Embryonic facial prominence (tissue), 1 donor: ENCODE results near the gene SLC38A10.

ENCODE experiments used
- DNase-seq: peaks from one replicate; pipeline ENCODE4 v3.0.0-alpha.2; 2016; ENCODE audit errors: extremely low spot score

SLC38A10 gene

GRCh38 chr17:81241648-81242420 is 53.3 kb downstream of the SLC38A10 start:
- DNase-seq = no peak

GRCh38 chr17:81241203-81241602 is 53.9 kb downstream of the SLC38A10 start:
- DNase-seq = no peak

DNA sequence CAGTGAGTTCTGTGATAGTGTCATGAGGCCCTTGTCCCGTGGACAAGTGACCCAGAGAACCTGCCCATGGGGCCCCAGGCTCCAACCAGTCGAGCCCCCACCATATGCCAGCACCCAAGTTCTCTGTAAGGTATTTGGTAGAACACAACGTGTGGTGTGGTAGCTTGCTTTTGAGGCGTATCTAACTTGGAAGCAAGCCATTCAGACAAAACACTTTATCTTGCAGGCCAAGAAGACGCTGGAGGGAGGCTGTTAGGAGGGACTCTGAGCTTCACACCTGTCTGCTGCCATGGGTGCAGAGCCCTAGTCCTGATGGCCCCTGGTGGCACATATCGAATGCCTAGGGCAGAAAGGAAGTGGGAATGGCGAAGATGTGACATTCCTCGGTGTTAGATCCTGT is 54.3 kb downstream of the SLC38A10 start:
- no peak for DNase-seq

GRCh38 chr17:81239714-81240555 is 55.2 kb downstream of the SLC38A10 start:
- DNase-seq = no peak

DNA sequence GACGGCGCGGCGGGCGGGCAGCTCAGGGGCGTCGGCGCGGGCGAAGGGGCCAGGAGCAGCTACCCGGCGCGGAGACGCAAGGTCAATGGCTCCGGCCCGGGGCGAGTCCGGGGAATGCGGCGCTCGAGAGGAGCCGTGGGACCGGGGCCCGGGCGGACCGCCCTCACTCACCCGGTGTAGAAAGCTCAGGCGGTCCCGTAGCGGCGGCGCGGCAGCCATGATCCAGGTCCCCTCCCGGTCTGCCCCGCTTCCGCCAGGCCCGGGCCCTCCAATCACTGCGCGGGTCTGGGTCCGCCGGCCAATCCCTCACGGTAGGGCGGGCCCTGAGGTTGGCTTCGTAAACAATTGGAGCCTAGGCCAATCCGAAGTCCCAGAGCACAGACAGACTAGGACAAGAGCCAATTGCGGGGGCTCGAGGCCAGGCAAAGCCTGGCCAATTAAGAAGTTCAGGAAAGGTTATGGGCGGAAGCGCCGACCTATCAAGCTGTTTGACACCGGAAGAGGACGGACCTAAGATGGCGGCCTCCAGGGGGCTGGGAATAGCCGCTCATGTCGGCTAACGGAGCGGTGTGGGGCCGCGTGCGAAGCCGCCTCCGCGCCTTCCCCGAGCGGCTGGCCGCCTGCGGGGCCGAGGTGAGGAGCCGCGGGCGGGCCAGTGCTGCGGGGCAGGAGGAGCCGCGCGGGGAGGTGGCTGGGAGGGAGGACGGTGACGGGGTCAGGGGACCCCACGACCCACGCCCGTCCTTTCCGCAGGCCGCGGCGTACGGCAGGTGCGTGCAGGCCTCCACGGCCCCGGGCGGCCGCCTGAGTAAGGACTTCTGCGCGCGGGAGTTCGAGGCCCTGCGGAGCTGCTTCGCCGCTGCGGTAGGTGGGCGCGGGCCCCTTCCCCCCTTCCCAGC is 56.0 kb downstream of the SLC38A10 start, which contains the start of the genes NDUFAF8 and TEPSIN:
Gene NDUFAF8 (plus strand): TSS at position 504 of the 899 bp plus-strand sequence. CDS start 46 bp downstream, at position 550.
Gene TEPSIN (minus strand): TSS at position 241 of the 899 bp plus-strand sequence. CDS start 22 bp downstream, at position 219.
- DNase-seq = peak; percentile 99

- DNase-seq = no peak
Observed at GRCh38 chr17:81238490-81238814, 56.7 kb downstream of the SLC38A10 start.

GRCh38 chr17:81237591-81238489 is 57.3 kb downstream of the SLC38A10 start:
- no peak for DNase-seq

GRCh38 chr17:81236784-81237183 is 58.3 kb downstream of the SLC38A10 start:
- no peak for DNase-seq

GRCh38 chr17:81235822-81236740 is 59.0 kb downstream of the SLC38A10 start:
- no peak for DNase-seq

DNA sequence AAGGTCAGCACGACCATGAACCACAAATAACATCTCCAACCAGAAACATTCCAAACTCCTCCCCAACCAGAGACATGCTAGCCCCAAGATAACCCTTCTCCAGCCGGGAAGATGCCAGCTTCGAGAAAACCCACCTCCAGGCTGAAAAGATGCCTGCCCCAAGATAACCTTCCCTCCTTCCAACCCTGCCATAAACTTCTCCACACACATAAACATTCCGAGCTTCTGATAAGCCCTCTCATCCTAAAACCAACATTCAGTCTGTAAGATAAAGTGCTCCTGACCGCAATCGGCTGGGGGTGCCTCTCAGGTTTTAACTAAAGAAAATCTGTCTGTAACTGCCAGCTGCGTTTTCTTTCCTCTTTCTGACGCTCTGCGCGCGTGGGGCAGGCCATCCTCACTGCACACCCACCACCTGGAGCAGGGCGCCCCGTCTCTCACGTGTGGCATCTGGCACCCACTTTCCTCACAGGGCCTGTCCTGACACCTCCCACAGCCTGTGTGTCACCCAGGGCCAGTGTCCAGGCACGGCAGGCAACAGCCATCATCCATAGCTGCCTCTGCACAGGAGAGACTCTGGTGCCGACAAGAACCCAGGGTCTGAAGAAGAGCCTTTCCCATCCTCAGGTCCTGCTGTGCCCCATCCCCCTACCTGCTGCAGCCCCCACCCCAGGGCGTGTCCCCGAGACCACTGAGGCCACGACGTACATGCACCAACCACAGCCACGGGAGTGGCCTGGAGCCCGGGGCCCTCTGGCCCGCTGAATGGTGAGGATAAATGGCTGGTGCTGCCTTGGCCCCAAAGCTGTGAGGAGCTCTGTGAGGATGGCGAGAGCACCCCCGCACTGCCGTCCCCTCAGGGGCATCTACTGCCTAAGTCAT is 59.9 kb downstream of the SLC38A10 start:
- no peak for DNase-seq

DNA sequence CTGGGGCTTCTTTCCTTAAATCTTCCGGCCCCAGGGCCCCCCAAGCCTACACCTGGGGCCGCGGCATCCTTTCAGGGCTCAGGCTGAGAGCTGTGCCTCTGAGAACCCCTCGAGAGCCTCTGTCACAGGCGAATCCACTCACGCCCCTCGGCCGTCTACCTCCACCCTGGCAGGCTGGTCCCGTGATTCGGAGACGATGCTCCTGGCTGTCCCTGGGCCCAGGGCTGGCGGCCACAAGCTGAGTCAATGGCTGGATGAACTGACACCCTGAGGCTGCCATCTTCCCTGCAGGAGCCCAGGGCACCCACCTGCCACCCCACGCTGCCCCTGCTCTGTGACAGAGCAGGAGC is 60.6 kb downstream of the SLC38A10 start:
- DNase-seq = no peak

- no peak for DNase-seq
Observed at GRCh38 chr17:81233811-81234505, 61.1 kb downstream of the SLC38A10 start.

- no peak for DNase-seq
Observed at GRCh38 chr17:81233316-81233715, 61.8 kb downstream of the SLC38A10 start.

GRCh38 chr17:81232616-81233241 is 62.4 kb downstream of the SLC38A10 start:
- no peak for DNase-seq

- DNase-seq = no peak
Observed at GRCh38 chr17:81231766-81232581, 63.1 kb downstream of the SLC38A10 start.

- DNase-seq = no peak
Observed at GRCh38 chr17:81231121-81231645, 63.9 kb downstream of the SLC38A10 start.
